HepG2 (cell line): ENCODE measurements around the gene DGKD. TPM values are rescaled to one million over a fixed set of nuclear protein-coding genes. Genes with fewer than 3 reads are reported as not detected.

Source experiments
- ARID5B ChIP-seq: IDR thresholded peaks from 2 replicates; pipeline ENCODE4 v1.4.0; 2020; ENCODE audit warnings: mild to moderate bottlenecking, missing genetic modification reagents
- HOXA3 ChIP-seq: sonication (generic); formaldehyde crosslinking; IDR thresholded peaks from 2 replicates; pipeline ENCODE4 v1.5.0; 2020; ENCODE audit warnings: missing genetic modification reagents
- IKZF4 ChIP-seq: sonication (generic); formaldehyde crosslinking; IDR thresholded peaks from 2 replicates; pipeline ENCODE4 v1.5.1; 2020; ENCODE audit warnings: borderline replicate concordance, mild to moderate bottlenecking, low read depth, missing genetic modification reagents; ENCODE audit errors: not compliant biosample characterization
- KDM2A ChIP-seq: sonication (generic); formaldehyde crosslinking; IDR thresholded peaks from 2 replicates; pipeline ENCODE4 v1.4.0; 2020; ENCODE audit warnings: low read depth, missing genetic modification reagents, borderline replicate concordance
- KDM5B ChIP-seq: sonication (generic); formaldehyde crosslinking; IDR thresholded peaks from 2 replicates; pipeline ENCODE4 v1.4.0; 2020; ENCODE audit warnings: missing genetic modification reagents, mild to moderate bottlenecking, borderline replicate concordance
- KLF11 ChIP-seq: IDR thresholded peaks from 2 replicates; pipeline ENCODE4 v1.6.1; 2016; ENCODE audit warnings: missing compliant biosample characterization
- LRRFIP1 ChIP-seq: sonication (generic); formaldehyde crosslinking; conservative IDR thresholded peaks from 2 replicates; pipeline ENCODE4 v1.4.0; 2020; ENCODE audit warnings: missing genetic modification reagents
- MAFG ChIP-seq: sonication (generic); formaldehyde crosslinking; IDR thresholded peaks from 2 replicates; pipeline ENCODE4 v1.5.1; 2020; ENCODE audit warnings: mild to moderate bottlenecking, missing genetic modification reagents
- MEIS1 ChIP-seq: sonication (generic); formaldehyde crosslinking; IDR thresholded peaks from 2 replicates; pipeline ENCODE4 v1.9.0; 2021; ENCODE audit warnings: mild to moderate bottlenecking, missing genetic modification reagents, moderate library complexity, borderline replicate concordance
- NR0B2 ChIP-seq: sonication (generic); formaldehyde crosslinking; IDR thresholded peaks from 2 replicates; pipeline ENCODE4 v1.4.0; 2020; ENCODE audit warnings: mild to moderate bottlenecking, missing genetic modification reagents
- PITX1 ChIP-seq: sonication (generic); formaldehyde crosslinking; IDR thresholded peaks from 2 replicates; pipeline ENCODE4 v1.5.1; 2020; ENCODE audit warnings: mild to moderate bottlenecking, missing genetic modification reagents
- SALL1 ChIP-seq: sonication (generic); formaldehyde crosslinking; IDR thresholded peaks from 2 replicates; pipeline ENCODE4 v1.8.0; 2022; ENCODE audit warnings: mild to moderate bottlenecking, missing genetic modification reagents
- ZFP91 ChIP-seq: sonication (generic); formaldehyde crosslinking; IDR thresholded peaks from 2 replicates; pipeline ENCODE4 v1.9.0; 2022; ENCODE audit warnings: missing genetic modification reagents, mild to moderate bottlenecking, borderline replicate concordance
- ZNF121 ChIP-seq: sonication (generic); formaldehyde crosslinking; IDR thresholded peaks from 2 replicates; pipeline ENCODE4 v1.5.0; 2020; ENCODE audit warnings: mild to moderate bottlenecking, missing genetic modification reagents
- ZNF431 ChIP-seq: sonication (generic); formaldehyde crosslinking; IDR thresholded peaks from 2 replicates; pipeline ENCODE4 v1.9.0; 2022; ENCODE audit warnings: missing genetic modification reagents, low read depth, mild to moderate bottlenecking, borderline replicate concordance
- ZNF501 ChIP-seq: sonication (generic); formaldehyde crosslinking; IDR thresholded peaks from 2 replicates; pipeline ENCODE4 v1.5.1; 2020; ENCODE audit warnings: mild to moderate bottlenecking, moderate library complexity, missing genetic modification reagents
- ZNF567 ChIP-seq: sonication (generic); formaldehyde crosslinking; IDR thresholded peaks from 2 replicates; pipeline ENCODE4 v1.8.1; 2023; ENCODE audit warnings: mild to moderate bottlenecking, missing genetic modification reagents, borderline replicate concordance
- polyA plus RNA-seq, 8 experiments: library from polyadenylated mRNA; depleted of rRNA in 3 of 8; stranded (reverse) in 7 of 8; unstranded in 1 of 8; fragments of >200 nt; fragmentation: Illumina TruSeq in 4 of 8; extraction: Trizol in 4 of 8; gene quantifications; 2 replicates each; pipeline versions ENCODE4 v1.2.1 to v1.2.3, GENCODE V29; 2011 to 2016; ENCODE audit warnings: low read depth in 4 of 8, missing spikeins in 1 of 8, mixed read lengths in 1 of 8; ENCODE audit not compliant: insufficient read depth in 1 of 8
- total RNA-seq, 5 experiments: library from RNA; depleted of rRNA; stranded (reverse); fragments of >200 nt; fragmentation: Illumina TruSeq; extraction: Trizol; gene quantifications; 2 replicates each; pipeline ENCODE4 v1.2.3, GENCODE V29; 2016; ENCODE audit warnings: low read depth in 1 of 5

DGKD gene
- total and polyA plus RNA-seq, 2 of the 13 experiments (the other 11 are each of a cell fraction or from before 2014, with no cell fraction given), result 24.5 to 33.2 TPM

- TF ChIP-seq KDM2A (CRISPR knock-in tag) (peak; percentile 9; the same call in 1 of the 2 replicates), IKZF4 (CRISPR knock-in tag) (peak; percentile 34), NR0B2 (0 out of 2 replicates have a peak, but pooled peaks have one; percentile 46), ARID5B (CRISPR knock-in tag) (peak; percentile 15; the same call in 1 of the 2 replicates), LRRFIP1 (CRISPR knock-in tag) (no peak), PITX1 (CRISPR knock-in tag) (peak; percentile 24; the same call in 1 of the 2 replicates), KLF11 (CRISPR knock-in tag) (no peak), ZNF431 (CRISPR knock-in tag) (no peak), ZNF121 (CRISPR knock-in tag) (no peak), MAFG (CRISPR knock-in tag) (no peak), MEIS1 (CRISPR knock-in tag) (0 out of 2 replicates have a peak, but pooled peaks have one; percentile 21), KDM5B (CRISPR knock-in tag) (0 out of 2 replicates have a peak, but pooled peaks have one; percentile 9), HOXA3 (CRISPR knock-in tag) (peak; percentile 48; the same call in 1 of the 2 replicates), ZNF501 (CRISPR knock-in tag) (peak; percentile 58; the same call in 1 of the 2 replicates), ZFP91 (CRISPR knock-in tag) (peak; percentile 66; the same call in 1 of the 2 replicates), ZNF567 (CRISPR knock-in tag) (0 out of 2 replicates have a peak, but pooled peaks have one; percentile 5), SALL1 (peak; percentile 63)
These were observed 5.0 kb upstream of the DGKD start (continued) for GRCh38 chr2:233349005-233349998.
